Pancreas (tissue), 10 donors: ENCODE measurements around the gene RAI1. TPM values are rescaled to one million over a fixed set of nuclear protein-coding genes. Genes with fewer than 3 reads are reported as not detected.

Experiments used
- ATAC-seq, 4 donors: fragments of 200-7000 bp; cut with Tn5 transposase; one replicate each; pipeline versions ENCODE4 v1.8.0 to v1.9.1; 2020; ENCODE audit warnings: mild to moderate bottlenecking in 4 of 4, moderate library complexity in 4 of 4
- DNase-seq, 6 donors: peaks; one replicate each; pipeline ENCODE4 v3.0.0-alpha.2; 2020
- FAIRE-seq: peaks from 2 replicates; lab custom pipeline; 2012; peaks lifted over from hg19 to GRCh38; lab: Jason Lieb, UNC
- H3K27ac ChIP-seq, 4 donors: fragments of 200-600 bp; sonication (generic); 1 replicate in 3 of 4; 2 replicates in 1 of 4; pipeline versions ENCODE4 v1.5.0 to v1.8.0; 2020
- H3K27me3 ChIP-seq, 4 donors: fragments of 200-600 bp; one replicate each; pipeline ENCODE4 v1.8.0; 2021
- H3K36me3 ChIP-seq, 3 donors: fragments of 200-600 bp; sonication (generic) in 1 of 3; one replicate each; pipeline versions ENCODE4 v1.5.0 to v1.8.0; 2020 to 2021
- H3K4me1 ChIP-seq, 3 donors: fragments of 200-600 bp; one replicate each; pipeline ENCODE4 v1.8.0; 2021
- H3K4me3 ChIP-seq, 4 donors: fragments of 200-600 bp; sonication (generic) in 2 of 4; one replicate each; pipeline versions ENCODE4 v1.5.0 to v1.8.0; 2020 to 2021
- H3K9me3 ChIP-seq, 4 donors: fragments of 200-600 bp; one replicate each; pipeline ENCODE4 v1.8.0; 2021
- WGBS, 2 donors: extraction: QIAGEN DNeasy Blood & Tissue Kit; methylation state at CpG; one replicate each; pipeline ENCODE4 v1.1.7; 2013; 5-methylcytosine and 5-hydroxymethylcytosine counted together
- intact Hi-C, 3 donors: fragments of 100-400 bp; cut with DNase I; formaldehyde crosslinking; loops; one replicate each; pipeline versions ENCODE4 v1.11.1 to v1.14.2; 2022
- polyA plus RNA-seq, 2 donors: library from polyadenylated mRNA; stranded (reverse); fragments of 200-250 nt; gene quantifications; one replicate each; pipeline ENCODE4 v1.2.3, GENCODE V29; 2013
- total RNA-seq, 6 donors: library from RNA; stranded (reverse); fragmentation: NEBNext Ultra II Directional in 4 of 6; extraction: Animal tissue kit (Norgen Biotek cat#: 25700) in 4 of 6; gene quantifications; one replicate each; pipeline versions ENCODE4 v1.2.1 to v1.2.4, GENCODE V29; 2021 to 2023
- TF ChIP-seq, protein P1 (sequence below), 4 donors: fragments of 200-600 bp; sonication (generic) in 3 of 4; IDR thresholded peaks; one replicate each; pipeline versions ENCODE4 v1.5.0 to v1.8.0; 2021; ENCODE audit warnings: antibody characterized with exemption in 4 of 4
- donor health status: healthy with polysubstance abuse.
- donor health status: DM: no; HTN: no; CAD: no; lungs with moderate emphysema.
- donor health status: DM: no; HTN: no; CAD: no.
- donor health status: control.
- donor health status: control.
- donor health status: Bipolar disorder and iron deficiency.
- donor health status: DM: yes; HTN: yes; CAD: no.
- donor health status: DM: no; HTN: no; CAD: no.
- donor health status: DM: no; HTN: no; CAD: no.
- donor health status: DM: yes; HTN: yes; CAD: no.

The RAI1 gene
- total and polyA plus RNA-seq, 8 donors: 12.1 to 23.9 (median 16.7) TPM

- Histone ChIP-seq H3K9me3 (no peaks in the 10 kb centered on the region), H3K27me3 (no peaks in the 10 kb centered on the region), H3K4me1 (peaks cover 0 to 2% (median 0%) of the 10 kb centered on the region in 3 donors), H3K4me3 (no peak overlapping the region), H3K36me3 (no peaks in the 10 kb centered on the region), H3K27ac (peak overlapping the region in 2 of 4 donors; percentile 27 to 33)
- DNase-seq: no peak
- TF ChIP-seq, protein P1, sequence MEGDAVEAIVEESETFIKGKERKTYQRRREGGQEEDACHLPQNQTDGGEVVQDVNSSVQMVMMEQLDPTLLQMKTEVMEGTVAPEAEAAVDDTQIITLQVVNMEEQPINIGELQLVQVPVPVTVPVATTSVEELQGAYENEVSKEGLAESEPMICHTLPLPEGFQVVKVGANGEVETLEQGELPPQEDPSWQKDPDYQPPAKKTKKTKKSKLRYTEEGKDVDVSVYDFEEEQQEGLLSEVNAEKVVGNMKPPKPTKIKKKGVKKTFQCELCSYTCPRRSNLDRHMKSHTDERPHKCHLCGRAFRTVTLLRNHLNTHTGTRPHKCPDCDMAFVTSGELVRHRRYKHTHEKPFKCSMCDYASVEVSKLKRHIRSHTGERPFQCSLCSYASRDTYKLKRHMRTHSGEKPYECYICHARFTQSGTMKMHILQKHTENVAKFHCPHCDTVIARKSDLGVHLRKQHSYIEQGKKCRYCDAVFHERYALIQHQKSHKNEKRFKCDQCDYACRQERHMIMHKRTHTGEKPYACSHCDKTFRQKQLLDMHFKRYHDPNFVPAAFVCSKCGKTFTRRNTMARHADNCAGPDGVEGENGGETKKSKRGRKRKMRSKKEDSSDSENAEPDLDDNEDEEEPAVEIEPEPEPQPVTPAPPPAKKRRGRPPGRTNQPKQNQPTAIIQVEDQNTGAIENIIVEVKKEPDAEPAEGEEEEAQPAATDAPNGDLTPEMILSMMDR (IDR thresholded peaks at IDR 0.05): no peak
- 90 to 93% methylated on average over 6 of the region's 6 CpGs for WGBS, 2 donors
- no peak for FAIRE-seq
- no peak for ATAC-seq
- intact Hi-C loops: no loop called here
These were observed 38.1 kb downstream of the RAI1 start for GRCh38 chr17:17719199-17719940.

- no peak for FAIRE-seq
- H3K36me3 ChIP-seq: no peaks in the 10 kb centered on the region
- peak overlapping the region in 3 of 4 donors; percentile 27 to 39 (median 33) for H3K27ac ChIP-seq
- WGBS, 2 donors: 71% methylated on average over 3 of the region's 3 CpGs
- H3K4me1 ChIP-seq: no peaks in the 10 kb centered on the region
- H3K4me3 ChIP-seq: no peak overlapping the region
- TF ChIP-seq, protein P1 (IDR thresholded peaks at IDR 0.05): no peak
- ATAC-seq: peak in 1 of 4 donors; percentile 10
- no peaks in the 10 kb centered on the region for H3K9me3 ChIP-seq
- no peak for DNase-seq
- H3K27me3 ChIP-seq: no peaks in the 10 kb centered on the region
- intact Hi-C loops: no loop called here
These were observed 38.8 kb downstream of the RAI1 start for GRCh38 chr17:17719966-17720543.

GRCh38 chr17:17721140-17721668 lies 39.9 kb downstream of the RAI1 start:
- 88 to 92% methylated on average over 2 of the region's 2 CpGs for WGBS, 2 donors
- FAIRE-seq: no peak

DNA sequence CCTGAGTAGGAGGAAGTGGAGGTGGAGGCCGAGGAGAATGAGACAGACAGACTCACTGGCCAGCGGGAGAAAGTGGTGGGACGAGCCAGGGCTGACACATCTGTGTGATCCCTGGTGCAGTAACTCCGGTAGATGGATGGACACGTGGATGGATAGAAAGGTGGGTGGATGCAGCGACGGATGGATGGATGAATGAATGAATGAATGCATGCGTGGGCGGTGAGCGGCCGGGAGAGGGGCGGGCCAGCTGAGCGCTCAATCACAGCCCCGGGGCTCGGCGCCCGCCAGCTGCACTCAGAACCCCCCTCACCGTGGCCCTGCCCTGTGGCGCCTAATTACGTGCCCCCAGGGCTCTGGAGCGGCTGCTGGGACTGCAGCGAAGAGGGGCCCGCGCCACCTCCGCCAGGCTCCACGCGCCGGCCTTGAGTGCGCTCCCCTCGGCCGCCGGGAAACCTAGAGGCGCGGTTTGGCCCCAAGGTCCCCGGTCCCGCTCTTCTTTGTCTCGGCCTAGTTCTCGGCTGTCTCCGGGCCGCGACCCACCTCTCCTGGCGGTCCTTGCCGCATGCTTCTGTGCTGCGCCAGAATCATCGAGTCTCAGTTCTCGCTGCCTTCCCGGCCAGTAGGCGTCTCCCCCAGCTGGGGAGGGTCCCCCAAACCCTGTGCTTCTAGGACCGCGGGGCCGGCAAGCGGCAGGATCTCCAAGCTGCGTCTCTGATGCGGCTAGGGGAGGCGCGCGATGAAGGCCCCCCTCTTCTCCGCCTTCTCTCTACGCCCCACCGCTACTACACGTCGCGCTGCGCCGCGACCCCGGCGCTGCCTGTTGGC lies 41.0 kb downstream of the RAI1 start:
- no peak for FAIRE-seq
- no peak overlapping the region for H3K4me3 ChIP-seq
- H3K27ac ChIP-seq: no peak overlapping the region
- H3K36me3 ChIP-seq: no peaks in the 10 kb centered on the region
- no peaks in the 10 kb centered on the region for H3K4me1 ChIP-seq
- WGBS, 2 donors: 85 to 88% methylated on average over 51 to 68 of the region's 68 CpGs
- no peaks in the 10 kb centered on the region for H3K27me3 ChIP-seq
- intact Hi-C loops: no loop called here
- TF ChIP-seq, protein P1 (IDR thresholded peaks at IDR 0.05): no peak
- no peaks in the 10 kb centered on the region for H3K9me3 ChIP-seq
- no peak for DNase-seq
- no peak for ATAC-seq

More at GRCh38 chr17:17721140-17721668, 39.9 kb downstream of the RAI1 start:
- TF ChIP-seq, protein P1 (IDR thresholded peaks at IDR 0.05): no peak
- H3K36me3 ChIP-seq: no peaks in the 10 kb centered on the region
- H3K27me3 ChIP-seq: no peaks in the 10 kb centered on the region
- H3K4me1 ChIP-seq: no peaks in the 10 kb centered on the region
- DNase-seq (no peak), ATAC-seq (no peak)
- H3K27ac ChIP-seq: no peak overlapping the region
- no peaks in the 10 kb centered on the region for H3K9me3 ChIP-seq
- no peak overlapping the region for H3K4me3 ChIP-seq
- intact Hi-C loops: no loop called here
